GM04503 (cell line): ENCODE results near the gene SLC10A1.

Experiments
- DNase-seq: peaks from one replicate; pipeline ENCODE4 v3.0.0-alpha.2; 2012; ENCODE audit warnings: low read depth

Gene SLC10A1

DNA sequence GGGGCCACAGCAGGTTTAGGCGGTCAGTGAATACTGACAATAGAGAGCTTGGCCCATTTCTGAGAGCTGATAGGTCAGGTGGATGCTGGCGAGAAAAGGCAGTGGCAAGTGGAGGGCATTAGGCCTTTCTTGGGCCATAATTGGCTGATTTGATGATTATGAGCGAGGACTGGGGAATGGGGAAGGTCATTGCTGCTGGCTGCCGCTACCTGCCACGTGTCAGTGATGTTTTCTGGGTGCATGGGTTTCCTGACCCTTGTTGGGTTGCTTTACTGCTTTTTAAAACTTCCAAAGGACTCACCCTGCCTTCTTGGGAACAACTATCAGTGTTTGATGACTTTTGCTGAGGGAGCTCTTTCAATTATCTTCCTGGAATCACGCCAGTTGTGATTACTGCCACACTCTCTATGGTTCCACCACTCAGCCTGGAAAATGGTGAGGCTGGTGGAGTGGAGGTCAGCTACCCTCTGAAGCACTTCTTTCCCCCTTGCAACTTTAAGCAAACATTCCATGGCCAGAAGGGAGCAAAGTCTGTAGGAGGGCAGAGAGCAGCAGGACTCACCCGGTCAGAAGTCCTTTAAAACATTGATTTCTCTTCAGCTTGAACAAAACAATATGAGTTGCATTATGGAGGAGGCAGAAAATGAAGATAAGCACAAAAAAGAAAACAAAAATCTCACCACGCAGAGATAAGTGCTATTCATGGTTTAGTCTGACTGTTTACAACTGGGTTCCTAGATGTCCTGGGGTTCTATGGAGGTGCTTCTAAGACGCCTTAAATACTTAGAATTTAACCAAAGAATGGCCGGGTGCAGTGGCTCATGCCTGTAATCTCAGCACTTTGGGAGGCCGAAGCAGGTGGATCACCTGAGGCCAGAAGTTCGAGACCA lies 12.1 kb upstream of the SLC10A1 start:
- no peak for DNase-seq

- no peak for DNase-seq
Observed at GRCh38 chr14:69807192-69807591, 10.2 kb upstream of the SLC10A1 start.

GRCh38 chr14:69804902-69805301 lies 7.9 kb upstream of the SLC10A1 start:
- no peak for DNase-seq

- no peak for DNase-seq
Observed at GRCh38 chr14:69803753-69804152, 6.7 kb upstream of the SLC10A1 start.

DNA sequence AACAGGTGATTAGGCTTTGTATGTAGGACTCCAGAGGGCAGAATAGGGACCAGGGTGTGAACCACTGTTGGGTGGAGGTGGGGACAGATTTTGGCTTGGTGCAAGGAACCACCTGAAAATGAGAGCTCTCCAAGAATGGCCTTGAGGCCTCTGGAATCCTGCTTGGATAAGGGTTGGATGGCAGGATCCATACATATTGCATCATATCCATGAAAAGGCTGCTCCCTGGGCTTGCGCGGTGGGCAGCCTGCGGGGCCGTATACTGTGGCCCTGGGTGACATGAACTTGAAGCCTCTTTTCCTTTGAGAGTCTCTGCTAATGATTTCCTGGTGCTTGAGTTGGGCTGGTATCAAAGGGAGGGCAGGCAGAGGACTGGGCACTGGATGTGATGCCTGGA lies 1.3 kb upstream of the SLC10A1 start:
- DNase-seq, result no peak

DNA sequence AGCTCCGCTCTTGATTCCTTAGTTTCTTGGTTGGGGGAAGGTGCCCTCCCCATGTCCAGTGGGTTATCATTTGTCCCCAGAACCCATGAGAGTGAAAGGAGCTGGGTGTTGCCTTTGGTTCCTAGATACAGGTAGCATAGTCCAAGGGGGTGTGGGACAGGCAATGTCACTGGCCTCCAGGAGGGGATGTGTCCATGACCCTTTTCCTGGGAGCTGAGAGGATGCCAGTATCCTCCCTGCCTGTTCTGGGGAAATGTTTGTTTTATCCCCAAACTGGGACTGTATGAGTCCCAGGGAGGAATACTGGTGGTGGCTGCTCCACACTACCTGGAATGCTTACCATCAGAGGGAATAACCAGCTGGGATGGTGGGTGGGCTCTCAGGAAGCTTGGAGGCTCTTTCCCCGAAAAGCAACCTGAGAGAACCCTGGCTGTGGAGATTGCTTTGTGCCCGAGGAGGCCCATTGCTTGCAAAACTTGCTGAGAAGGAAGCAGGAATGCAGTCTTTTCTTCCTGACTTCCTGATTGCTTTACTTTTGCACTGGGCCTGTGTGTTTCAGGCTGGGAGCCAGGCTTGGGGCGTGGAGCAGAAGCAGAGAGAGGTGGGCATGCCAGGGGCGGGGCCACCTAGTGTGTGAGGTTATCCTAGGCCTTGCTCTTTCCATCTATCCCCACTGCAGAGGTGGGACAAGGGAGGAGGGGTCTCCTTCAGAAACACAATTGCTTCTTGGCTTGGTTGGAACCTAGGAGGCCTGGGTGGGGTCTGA lies 715 bp upstream of the SLC10A1 start:
- DNase-seq, result no peak

- no peak for DNase-seq
Observed at GRCh38 chr14:69795691-69796090, 1.4 kb downstream of the SLC10A1 start.

GRCh38 chr14:69794791-69795190 lies 2.2 kb downstream of the SLC10A1 start:
- DNase-seq, result no peak

GRCh38 chr14:69792887-69793421 lies 4.1 kb downstream of the SLC10A1 start:
- no peak for DNase-seq

DNA sequence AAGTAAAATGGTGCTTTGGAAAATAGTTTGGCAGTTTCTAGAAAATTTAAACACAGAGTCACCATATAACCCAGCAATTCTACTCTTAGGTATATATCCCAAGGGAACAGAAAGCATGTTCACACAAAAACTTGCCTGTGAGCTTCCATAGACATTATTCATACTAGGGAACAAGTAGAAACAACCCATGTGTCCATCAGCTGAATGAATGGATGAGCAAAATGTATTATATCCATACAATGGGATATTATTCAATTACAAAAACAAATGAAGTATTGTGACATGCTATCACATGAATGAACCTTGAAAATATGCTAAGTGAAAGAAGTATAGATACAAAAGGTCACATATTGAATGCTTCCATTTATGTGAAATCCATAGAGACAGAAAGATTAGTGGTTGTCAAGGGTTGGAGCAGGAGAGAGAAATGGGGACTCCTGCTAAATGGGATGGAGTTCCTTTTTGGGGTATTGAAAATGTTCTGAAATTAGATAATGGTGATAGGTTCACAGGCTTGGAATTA lies 7.9 kb downstream of the SLC10A1 start:
- DNase-seq, result no peak

DNA sequence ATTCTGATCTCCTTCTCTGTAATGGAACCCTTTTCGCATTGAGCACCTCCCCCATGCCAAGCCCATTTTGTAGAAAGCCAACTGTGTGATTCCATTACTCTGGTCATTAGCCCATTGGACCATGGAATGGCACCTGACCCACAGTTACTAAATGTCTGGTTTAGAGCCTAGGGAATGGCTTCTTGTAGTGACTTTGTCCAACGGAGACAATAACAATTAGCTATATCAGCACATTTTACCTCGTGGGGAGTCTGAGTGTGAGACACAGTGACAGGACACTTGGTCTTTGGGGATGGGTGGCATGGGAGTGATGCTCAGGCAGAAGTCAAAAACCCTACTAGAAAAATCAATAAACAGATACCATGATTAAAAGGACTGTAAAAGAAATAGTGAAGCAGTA lies 10.4 kb downstream of the SLC10A1 start:
- DNase-seq, result no peak

DNA sequence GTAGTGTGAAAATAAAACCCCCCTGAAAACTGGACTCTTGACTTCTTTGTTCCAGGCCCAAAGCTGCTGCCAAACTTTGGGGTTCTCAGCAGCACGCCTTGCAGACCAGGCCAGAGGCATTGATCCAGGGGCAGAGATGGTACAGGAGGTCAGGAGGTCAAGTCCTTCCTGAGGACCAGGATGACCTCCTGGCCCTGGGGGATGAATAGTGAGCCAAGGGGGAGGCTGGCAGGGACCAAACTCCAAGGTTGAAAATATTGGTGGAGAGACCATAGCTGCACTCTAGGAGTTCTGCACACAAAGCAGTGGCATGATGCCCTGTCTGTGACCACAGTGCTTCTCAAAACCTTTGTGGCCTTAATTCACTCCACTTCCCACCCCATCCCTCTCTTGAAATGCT lies 12.1 kb downstream of the SLC10A1 start:
- DNase-seq, result no peak

- no peak for DNase-seq
Observed at GRCh38 chr14:69780952-69781351, 16.1 kb downstream of the SLC10A1 start.

DNA sequence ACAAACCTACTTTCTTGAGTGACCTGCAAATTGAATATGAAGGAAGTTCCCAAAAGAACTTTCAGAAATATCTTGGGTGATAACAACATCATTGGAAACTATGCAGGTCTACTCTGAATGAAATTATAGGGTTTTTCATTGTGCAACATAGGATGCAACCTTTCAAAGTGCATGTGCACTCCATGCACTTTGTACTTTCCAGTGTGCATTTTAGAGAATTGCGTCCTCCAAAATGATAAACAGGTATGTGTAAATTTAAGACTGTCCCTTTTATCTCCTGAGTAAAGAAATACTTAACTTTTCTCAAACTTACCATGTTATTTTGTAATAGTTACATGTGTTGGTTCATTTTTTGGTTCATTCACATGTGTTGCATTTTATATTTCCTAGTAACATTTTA lies 16.9 kb downstream of the SLC10A1 start:
- no peak for DNase-seq

DNA sequence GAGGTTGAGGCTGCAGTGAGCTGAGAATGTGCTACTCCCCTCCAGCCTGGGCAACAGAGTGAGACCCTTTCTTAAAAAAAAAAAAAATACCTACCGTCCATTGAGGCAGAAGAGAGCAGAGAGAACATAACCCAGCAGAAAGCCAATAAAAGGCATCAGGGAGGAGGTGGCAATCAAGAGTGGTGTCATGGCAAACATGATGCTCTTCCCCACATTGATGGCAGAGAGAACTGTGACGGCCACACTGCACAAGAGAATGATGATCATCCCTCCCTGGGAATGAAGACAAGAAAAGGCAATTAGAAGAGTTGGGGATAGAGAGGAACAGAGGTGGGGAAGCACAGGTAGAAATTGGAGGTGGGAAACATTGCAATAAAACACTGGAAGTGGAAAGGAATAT lies 18.0 kb downstream of the SLC10A1 start:
- DNase-seq, result no peak

GRCh38 chr14:69776875-69777453 lies 20.1 kb downstream of the SLC10A1 start:
- DNase-seq, result no peak

DNA sequence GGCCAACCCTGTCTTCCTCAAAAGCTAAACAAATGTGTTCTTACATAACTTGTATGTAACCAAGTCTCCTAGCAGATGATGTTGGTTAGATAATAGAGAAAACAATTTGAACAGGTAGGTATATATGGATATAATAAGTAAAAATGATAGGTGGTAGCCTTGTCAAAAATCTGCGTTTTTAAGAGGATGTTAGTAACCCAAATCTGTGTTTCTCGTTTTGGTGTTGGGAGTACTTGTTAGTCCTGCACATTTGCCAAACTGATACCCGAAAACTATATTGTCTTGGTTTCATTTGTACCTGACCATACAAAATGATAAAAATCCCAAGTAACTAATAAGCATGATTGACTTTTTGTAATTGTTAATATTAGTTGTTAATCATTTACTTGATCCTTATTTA lies 22.0 kb downstream of the SLC10A1 start:
- DNase-seq, result no peak

DNA sequence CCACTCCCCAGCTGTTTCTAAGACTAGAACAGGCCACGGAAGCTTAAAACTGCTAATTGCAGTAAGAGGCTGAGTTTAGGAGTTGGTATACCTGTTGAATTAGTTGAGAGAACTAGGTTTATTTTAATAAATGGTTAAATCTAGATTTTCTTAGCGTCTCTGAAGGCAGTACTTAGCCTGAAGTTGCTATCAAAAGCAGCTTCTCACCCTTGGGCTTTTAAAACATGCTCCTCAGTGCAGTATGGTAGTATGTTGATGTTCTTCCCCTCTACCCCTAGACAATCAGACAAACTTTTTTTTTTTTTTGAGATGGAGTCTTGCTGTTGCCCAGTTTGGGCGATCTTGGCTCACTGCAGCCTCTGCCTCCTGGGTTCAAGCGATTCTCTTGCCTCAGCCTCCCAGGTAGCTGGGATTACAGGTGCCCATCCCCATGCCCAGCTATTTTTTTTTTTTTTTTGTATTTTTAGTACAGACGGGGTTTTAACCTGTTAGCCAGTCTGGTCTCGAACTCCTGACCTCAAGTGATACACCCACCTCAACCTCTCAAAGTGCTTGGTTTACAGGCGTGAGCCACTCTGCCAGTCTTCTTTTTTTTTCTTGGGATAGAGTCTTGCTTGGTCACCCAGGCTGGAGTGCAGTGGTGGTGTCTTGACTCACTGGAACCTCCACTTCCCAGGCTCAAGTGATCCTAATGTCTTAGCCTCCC lies 23.3 kb downstream of the SLC10A1 start:
- no peak for DNase-seq

GRCh38 chr14:69772082-69773017 lies 24.7 kb downstream of the SLC10A1 start:
- DNase-seq, result no peak

GRCh38 chr14:69771136-69771535 lies 25.9 kb downstream of the SLC10A1 start:
- DNase-seq, result no peak

- DNase-seq, result no peak
Observed at GRCh38 chr14:69770559-69770958, 26.5 kb downstream of the SLC10A1 start.
